Subcutaneous adipose tissue (tissue), 4 donors: ENCODE results near the gene ELL. TPM values are rescaled to one million over a fixed set of nuclear protein-coding genes. Genes with fewer than 3 reads are reported as not detected.

Experiments
- total RNA-seq, 4 donors: library from RNA; depleted of rRNA; stranded (reverse); fragments of >200 nt; gene quantifications; one replicate each; pipeline ENCODE4 v1.1.0, GENCODE V29; 2016
- TF ChIP-seq, protein P1 (sequence below): fragments of 450-650 bp; IDR thresholded peaks from one replicate; pipeline ENCODE4 v1.5.1; 2016; ENCODE audit warnings: low read depth, mild to moderate bottlenecking, control low read depth, antibody characterized with exemption, moderate library complexity

ELL gene
- total RNA-seq, 4 donors from 2014 or later: 14.3 to 16.1 (median 15.3) TPM

DNA sequence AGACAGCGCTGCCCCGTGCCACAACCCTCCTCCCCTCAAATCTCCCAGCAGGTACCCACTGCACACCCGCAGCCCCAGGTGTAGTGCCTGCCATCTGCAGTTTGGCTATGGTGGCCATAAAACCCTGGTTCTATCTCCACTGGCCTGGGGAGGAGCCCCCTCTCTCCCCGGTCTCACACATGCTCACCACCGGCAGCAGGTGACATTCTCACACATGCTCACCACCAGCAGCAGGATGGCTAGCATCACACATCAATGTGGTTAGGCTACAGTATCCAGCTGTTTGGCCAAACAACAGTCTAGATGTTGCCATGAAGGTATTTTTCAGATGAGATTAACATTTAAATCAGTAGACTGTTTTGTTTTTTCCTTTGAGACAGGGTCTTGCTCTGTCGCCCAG, 31.1 kb downstream of the ELL start:
- TF ChIP-seq, protein P1, sequence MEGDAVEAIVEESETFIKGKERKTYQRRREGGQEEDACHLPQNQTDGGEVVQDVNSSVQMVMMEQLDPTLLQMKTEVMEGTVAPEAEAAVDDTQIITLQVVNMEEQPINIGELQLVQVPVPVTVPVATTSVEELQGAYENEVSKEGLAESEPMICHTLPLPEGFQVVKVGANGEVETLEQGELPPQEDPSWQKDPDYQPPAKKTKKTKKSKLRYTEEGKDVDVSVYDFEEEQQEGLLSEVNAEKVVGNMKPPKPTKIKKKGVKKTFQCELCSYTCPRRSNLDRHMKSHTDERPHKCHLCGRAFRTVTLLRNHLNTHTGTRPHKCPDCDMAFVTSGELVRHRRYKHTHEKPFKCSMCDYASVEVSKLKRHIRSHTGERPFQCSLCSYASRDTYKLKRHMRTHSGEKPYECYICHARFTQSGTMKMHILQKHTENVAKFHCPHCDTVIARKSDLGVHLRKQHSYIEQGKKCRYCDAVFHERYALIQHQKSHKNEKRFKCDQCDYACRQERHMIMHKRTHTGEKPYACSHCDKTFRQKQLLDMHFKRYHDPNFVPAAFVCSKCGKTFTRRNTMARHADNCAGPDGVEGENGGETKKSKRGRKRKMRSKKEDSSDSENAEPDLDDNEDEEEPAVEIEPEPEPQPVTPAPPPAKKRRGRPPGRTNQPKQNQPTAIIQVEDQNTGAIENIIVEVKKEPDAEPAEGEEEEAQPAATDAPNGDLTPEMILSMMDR: no peak

DNA sequence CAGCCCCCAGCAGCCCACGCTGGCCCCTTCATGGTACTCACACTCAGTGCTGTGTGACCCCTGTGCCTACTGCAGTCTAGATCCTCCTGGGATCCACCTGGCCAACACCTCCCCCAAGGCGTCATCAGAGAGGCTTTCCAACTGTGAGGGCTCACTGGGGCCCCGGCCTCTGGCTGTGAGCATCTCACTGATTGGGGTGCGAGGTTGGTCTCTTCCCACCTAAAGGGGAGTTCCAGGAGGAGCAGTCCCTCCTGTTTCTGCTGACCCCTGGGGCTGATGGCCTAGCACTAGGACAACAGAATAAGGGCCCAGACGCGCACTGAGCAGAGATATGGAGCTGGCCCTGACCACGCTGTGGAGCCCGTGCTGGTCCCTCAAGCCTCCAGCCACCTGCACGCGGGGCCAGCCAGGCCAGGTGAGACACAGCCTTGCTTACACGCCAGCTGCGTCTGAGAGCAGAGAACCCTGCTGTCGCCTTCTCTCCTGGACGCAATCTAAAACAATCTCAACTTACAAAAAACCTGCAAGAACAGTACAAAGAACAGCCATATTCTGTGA, 32.2 kb downstream of the ELL start:
- TF ChIP-seq, protein P1: no peak

DNA sequence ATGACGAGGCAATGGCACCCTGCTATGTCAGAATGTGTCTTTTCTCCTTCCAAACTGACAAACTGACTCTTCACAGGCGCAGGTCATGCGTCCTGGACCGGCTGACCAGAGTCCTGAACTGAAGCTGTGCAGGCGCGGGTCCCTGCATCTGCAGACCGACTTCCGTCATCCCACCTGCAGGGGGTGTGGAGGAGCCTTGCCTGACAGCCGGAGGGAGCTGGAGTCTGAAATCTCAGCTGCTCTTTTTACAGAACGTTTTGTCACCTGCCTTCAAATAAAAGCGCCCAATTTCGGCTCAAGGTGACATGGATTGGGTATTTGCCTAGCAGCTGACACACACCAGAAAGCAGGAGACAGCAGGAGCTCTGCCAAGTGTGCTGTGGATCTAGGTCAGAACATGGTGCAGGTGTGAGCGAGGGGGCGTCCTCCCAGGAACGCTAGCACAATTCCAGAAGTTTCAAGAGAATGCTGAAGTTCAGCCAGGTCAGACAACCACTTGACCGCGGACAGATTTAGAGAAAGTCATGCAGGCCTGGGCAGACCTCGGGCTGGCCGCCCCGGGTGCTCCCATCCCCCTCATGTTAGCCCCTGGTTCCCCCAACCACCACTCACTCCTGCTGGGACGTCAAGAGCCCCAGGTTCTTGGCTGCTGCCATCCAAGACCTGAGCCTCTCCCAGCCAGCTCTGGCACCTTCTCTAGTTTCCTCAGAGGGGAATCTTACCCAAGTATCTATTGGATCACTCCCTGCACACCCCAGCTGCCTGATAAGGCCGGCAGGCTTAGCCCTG, 32.8 kb downstream of the ELL start:
- TF ChIP-seq, protein P1: no peak

DNA sequence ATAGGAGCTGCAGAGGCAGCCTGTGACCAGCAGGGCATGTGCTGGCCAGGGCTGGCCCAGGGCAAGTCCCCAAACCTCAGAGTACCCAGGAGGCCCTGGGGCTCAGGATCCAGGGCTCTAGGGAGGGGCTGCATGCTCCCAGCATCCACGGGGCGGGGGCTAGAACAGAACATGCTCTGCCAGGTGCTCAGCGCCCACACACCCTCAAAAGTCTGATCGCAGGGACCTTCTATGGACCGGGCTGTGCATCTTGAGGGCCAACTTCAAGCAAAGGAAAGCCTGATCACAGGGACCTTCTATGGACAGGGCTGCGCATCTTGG, 33.5 kb downstream of the ELL start:
- TF ChIP-seq, protein P1: no peak

DNA sequence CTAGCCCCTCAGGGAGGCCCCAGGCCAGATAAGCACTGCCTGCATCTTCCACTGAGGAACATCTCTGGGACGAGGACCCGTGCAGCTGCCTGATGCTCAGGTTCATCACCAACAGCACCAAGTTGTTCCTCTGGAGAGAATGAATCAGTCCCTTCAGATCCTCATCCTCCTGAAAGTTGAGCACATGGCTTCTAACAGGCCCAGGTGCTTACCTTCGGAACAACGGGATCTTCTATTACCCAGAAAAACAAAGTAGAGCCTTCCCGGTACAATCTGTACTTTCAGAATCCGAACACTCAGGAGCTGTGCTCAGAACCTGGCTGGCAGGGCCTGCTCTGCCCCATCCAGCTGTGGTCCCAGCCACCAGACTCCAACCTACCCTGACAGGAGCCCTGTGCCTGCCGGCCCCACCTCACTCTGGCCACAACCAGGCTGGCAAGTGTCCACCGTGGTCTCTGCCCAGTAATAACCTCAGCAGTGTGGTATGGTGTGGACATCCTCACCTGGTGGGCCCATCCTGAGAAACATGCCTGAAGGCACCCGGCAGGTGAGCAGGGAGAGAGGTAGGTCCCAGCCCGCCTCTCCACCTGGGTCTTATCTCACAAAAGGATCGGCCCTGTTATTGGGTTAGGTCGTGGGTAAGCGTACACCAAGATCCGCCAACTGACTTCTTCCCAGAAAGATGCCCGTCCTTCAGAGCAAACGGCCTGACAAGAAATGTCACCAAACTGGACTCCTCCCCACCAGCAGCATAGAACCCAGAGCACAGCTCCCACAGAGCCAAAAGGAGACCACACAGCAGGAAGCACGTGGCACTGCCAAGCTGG, 34.1 kb downstream of the ELL start:
- TF ChIP-seq, protein P1: no peak

DNA sequence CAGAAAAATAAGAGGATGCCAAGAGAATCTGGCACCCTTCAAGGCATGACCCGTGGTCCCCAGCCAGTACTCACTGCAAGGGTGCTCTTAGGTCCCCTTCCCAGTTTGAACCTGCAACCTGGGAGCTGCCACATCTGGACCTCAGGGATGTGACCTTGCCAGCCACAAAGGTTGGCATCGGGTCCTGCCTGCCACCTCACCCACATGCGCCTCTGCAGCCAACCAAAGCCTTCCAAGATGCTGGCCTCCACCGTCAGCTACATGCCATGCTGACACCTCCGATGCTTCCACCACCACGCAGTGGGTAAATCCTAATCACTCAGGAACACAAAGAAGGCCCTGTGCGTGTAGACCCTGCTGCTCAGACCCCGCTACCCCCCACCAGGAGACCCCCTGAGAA, 35.1 kb downstream of the ELL start:
- TF ChIP-seq, protein P1: no peak

DNA sequence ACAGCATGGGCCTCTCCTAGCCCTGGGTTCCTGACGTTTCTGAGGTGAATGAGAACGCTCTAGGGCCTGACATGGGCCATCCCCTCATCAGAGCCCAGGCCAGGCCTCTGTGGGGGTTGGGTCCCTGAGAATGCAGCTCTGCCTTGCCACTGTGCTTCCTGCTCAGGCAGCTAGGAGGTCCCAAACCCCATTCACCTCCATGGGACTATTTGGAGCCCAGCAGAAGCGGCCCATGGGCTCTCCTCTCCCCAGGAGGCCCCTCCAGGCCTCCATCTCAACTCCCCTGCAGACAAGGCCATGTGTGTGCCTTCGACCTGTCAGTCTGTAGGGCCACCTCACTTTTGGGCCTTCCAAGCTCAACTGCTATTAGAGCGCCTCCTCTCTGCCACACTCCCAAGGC, 36.9 kb downstream of the ELL start:
- TF ChIP-seq, protein P1: no peak
